ENCODE measurements around the gene RIPK3.

The RIPK3 gene

DNA sequence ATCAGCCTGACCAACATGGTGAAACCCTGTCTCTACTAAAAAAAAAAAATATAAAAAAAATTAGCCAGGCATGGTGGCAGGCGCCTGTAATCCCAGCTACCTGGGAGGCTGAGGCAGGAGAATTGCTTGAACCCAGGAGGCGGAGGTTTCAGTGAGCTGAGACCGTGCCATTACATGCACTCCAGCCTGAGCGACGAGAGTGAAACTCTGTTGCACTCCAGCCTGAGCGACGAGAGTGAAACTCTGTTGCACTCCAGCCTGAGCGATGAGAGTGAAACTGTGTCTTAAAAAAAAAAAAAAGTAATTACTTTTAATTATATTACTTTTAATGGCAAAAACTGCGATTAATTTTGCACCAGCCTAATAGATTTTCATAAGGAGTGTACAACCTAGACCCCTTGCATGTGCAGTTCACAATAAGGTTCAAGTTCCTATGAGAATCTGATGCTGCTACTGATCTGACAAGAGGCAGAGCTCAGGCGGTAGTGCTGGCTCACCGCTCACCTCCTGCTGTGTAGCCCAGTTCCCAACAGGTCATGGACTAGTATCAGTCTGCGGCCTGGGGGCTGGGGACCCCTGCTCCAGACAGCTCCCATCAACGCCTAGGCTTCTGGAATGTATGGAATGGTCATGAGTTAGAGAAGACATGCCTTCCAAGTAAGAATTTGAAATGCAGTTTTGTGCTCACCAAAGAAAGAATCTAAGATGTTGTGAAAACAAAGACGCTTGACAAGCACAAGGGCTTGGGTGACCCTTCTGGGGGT is 18.4 kb downstream of the RIPK3 start:
- H3K36me3 ChIP-seq (ENCODE audit: control insufficient read depth, insufficient read depth, low read length) = no peaks in the 10 kb centered on the region
- H3K4me3 ChIP-seq (ENCODE audit: low read length) = no peak overlapping the region
- no peaks in the 10 kb centered on the region for H3K4me1 ChIP-seq (ENCODE audit: control insufficient read depth, insufficient read depth, low read length)
- H3K27me3 ChIP-seq (ENCODE audit: control insufficient read depth, insufficient read depth, low read length) = no peaks in the 10 kb centered on the region
- no peak overlapping the region for H3K9ac ChIP-seq (ENCODE audit: low read length)
- no peak overlapping the region for H3K27ac ChIP-seq (ENCODE audit: low read depth, low read length)

DNA sequence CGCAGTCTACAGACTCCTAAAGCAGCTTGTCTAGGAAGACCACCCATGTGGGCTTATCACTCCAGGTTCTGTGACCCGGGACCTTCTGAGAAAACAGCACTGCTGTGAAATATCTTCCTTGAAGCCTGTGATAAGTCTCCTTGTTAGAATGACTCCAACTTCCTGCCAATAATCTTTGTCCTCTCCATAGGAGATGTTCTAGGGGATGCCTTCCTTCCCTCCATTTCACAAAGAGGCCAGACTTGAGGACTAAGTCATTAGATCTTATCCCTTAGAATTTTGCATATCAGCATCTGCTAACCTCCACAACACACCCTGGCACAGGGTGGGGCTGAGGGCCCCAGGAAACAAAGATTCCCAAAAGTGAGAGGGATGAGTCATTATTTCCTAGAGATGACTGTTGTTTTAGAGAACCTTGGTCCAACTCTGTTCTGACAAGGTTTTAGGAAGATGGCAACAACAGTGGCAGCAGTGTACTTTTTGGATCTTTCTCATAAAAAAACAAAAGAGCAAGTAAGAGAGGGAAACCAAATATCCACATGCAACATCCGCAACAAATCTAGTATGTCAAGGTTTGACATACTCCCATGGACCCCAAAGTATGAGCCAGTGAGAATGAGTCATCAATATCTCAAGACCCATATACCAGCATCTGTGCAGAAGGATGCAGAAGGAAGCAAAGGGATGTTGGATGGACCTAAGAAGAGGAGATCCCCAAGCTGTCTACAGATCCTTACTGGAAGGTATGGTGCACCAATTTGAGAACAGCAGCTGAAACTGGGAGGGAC is 22.5 kb downstream of the RIPK3 start:
- Histone ChIP-seq H3K27ac (ENCODE audit: low read depth, low read length) (no peak overlapping the region), H3K4me1 (ENCODE audit: control insufficient read depth, insufficient read depth, low read length) (no peaks in the 10 kb centered on the region), H3K36me3 (ENCODE audit: control insufficient read depth, insufficient read depth, low read length) (no peaks in the 10 kb centered on the region), H3K27me3 (ENCODE audit: control insufficient read depth, insufficient read depth, low read length) (no peaks in the 10 kb centered on the region), H3K9ac (ENCODE audit: low read length) (no peak overlapping the region), H3K4me3 (ENCODE audit: low read length) (no peak overlapping the region)

DNA sequence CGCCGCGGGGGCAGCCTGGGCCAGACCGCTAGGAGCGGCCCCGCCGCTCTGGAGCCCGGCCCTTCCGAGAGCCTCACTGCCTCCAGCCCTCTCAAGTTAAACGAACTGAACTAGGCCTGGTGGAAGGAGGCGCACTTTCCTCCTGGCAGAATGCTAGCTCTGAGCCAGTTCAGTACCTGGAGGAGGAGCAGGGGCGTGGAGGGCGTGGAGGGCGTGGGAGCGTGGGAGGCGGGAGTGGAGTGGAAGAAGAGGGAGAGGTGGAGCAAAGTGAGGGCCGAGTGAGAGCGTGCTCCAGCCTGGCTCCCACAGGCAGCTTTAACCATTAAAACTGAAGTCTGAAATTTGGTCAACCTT is 23.2 kb downstream of the RIPK3 start:
- Histone ChIP-seq H3K27me3 (ENCODE audit: control insufficient read depth, insufficient read depth, low read length) (no peaks in the 10 kb centered on the region), H3K4me3 (ENCODE audit: low read length) (no peak overlapping the region), H3K36me3 (ENCODE audit: control insufficient read depth, insufficient read depth, low read length) (no peaks in the 10 kb centered on the region), H3K9ac (ENCODE audit: low read length) (no peak overlapping the region), H3K27ac (ENCODE audit: low read depth, low read length) (no peak overlapping the region), H3K4me1 (ENCODE audit: control insufficient read depth, insufficient read depth, low read length) (no peaks in the 10 kb centered on the region)

DNA sequence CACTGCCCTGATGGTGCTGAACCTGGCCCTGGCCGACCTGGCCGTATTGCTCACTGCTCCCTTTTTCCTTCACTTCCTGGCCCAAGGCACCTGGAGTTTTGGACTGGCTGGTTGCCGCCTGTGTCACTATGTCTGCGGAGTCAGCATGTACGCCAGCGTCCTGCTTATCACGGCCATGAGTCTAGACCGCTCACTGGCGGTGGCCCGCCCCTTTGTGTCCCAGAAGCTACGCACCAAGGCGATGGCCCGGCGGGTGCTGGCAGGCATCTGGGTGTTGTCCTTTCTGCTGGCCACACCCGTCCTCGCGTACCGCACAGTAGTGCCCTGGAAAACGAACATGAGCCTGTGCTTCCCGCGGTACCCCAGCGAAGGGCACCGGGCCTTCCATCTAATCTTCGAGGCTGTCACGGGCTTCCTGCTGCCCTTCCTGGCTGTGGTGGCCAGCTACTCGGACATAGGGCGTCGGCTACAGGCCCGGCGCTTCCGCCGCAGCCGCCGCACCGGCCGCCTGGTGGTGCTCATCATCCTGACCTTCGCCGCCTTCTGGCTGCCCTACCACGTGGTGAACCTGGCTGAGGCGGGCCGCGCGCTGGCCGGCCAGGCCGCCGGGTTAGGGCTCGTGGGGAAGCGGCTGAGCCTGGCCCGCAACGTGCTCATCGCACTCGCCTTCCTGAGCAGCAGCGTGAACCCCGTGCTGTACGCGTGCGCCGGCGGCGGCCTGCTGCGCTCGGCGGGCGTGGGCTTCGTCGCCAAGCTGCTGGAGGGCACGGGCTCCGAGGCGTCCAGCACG is 23.8 kb downstream of the RIPK3 start:
- Histone ChIP-seq H3K4me1 (ENCODE audit: control insufficient read depth, insufficient read depth, low read length) (no peaks in the 10 kb centered on the region), H3K36me3 (ENCODE audit: control insufficient read depth, insufficient read depth, low read length) (no peaks in the 10 kb centered on the region), H3K4me3 (ENCODE audit: low read length) (no peak overlapping the region), H3K27me3 (ENCODE audit: control insufficient read depth, insufficient read depth, low read length) (no peaks in the 10 kb centered on the region), H3K27ac (ENCODE audit: low read depth, low read length) (no peak overlapping the region), H3K9ac (ENCODE audit: low read length) (no peak overlapping the region)

DNA sequence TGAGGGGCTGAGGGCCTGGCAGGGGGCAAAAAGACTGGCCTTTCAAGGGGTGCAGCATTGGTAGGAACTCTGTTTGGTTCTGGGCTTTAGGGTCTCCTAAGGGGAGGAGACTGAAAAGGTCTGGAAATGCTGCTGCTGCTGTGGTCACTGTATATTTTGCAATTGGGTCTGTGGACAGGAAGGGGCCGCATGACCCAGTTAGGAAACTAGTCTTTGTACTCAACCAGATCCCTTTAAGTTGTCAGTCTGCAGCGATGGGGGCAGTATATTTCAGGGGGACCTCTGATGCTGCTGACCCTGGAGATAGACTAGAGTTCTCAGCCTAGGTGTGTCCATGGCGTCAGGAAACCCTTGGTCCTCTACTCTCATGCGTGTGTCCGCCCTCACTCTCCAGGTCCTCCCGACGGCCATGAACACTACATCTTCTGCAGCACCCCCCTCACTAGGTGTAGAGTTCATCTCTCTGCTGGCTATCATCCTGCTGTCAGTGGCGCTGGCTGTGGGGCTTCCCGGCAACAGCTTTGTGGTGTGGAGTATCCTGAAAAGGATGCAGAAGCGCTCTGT is 24.5 kb downstream of the RIPK3 start:
- no peak overlapping the region for H3K9ac ChIP-seq (ENCODE audit: low read length)
- H3K4me1 ChIP-seq (ENCODE audit: control insufficient read depth, insufficient read depth, low read length) = peaks cover 3% of the 10 kb centered on the region
- H3K36me3 ChIP-seq (ENCODE audit: control insufficient read depth, insufficient read depth, low read length) = no peaks in the 10 kb centered on the region
- no peak overlapping the region for H3K27ac ChIP-seq (ENCODE audit: low read depth, low read length)
- no peak overlapping the region for H3K4me3 ChIP-seq (ENCODE audit: low read length)
- no peaks in the 10 kb centered on the region for H3K27me3 ChIP-seq (ENCODE audit: control insufficient read depth, insufficient read depth, low read length)

DNA sequence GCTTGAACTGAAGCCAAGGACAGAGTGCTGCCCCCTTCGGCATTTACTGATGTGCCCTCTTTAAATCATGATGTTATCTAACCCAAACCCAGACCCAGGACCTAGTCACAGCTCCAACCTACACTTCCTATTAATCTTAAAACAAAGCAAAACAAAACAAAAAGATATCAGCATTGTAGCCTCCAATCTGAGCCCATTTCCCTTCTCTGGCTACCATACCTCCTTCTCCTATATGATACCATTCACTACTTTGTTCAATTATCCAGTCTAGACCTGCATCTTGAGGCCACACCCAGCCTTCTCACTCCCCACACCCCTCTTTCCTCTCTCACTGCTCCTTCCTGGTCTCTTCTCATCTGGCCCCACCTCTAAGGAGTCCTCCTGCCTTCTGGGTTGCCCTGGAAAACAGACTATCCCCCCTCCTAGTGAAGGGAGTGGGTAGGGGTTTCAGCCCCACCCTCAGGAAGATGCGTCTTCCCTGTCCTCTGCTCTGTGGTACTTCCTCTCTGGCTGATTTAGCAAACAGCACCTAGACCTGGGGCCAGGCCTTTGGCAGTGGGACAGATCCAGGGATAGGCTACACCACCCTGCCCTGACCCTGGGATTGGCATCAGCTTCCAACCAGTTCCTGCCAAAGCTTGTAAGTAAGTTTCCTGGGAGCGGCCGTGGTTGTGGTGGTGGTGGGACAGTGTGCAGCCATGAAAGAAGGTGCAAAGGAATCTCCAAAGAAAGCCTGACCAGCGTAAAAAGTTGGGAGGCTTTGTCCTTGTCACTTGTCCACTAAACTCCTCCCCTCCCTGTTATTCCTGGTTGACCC is 25.2 kb downstream of the RIPK3 start:
- Histone ChIP-seq H3K4me3 (ENCODE audit: low read length) (no peak overlapping the region), H3K27ac (ENCODE audit: low read depth, low read length) (no peak overlapping the region), H3K36me3 (ENCODE audit: control insufficient read depth, insufficient read depth, low read length) (no peaks in the 10 kb centered on the region), H3K27me3 (ENCODE audit: control insufficient read depth, insufficient read depth, low read length) (no peaks in the 10 kb centered on the region), H3K4me1 (ENCODE audit: control insufficient read depth, insufficient read depth, low read length) (peaks cover 8% of the 10 kb centered on the region), H3K9ac (ENCODE audit: low read length) (no peak overlapping the region)

DNA sequence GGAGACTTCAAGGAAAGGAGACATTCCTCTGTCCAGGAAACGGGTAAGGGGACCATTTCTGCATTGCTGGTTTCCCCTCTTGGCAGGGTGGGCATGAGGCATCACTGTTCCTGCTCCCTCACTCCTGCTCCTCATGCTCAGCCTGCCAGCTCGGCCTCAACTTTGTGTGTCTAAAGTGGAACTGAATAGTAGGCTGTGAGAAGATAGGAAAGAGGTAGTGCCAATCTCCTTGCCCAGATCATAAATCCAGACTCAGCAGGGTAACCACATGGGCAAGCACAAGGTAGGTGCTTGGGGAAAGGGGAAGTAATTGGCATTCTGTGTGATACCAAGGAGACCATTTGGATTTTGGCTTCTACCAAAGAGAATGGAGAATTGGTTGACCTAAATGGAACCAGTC is 25.9 kb downstream of the RIPK3 start:
- Histone ChIP-seq H3K4me3 (ENCODE audit: low read length) (no peak overlapping the region), H3K27me3 (ENCODE audit: control insufficient read depth, insufficient read depth, low read length) (no peaks in the 10 kb centered on the region), H3K9ac (ENCODE audit: low read length) (no peak overlapping the region), H3K4me1 (ENCODE audit: control insufficient read depth, insufficient read depth, low read length) (peaks cover 8% of the 10 kb centered on the region), H3K27ac (ENCODE audit: low read depth, low read length) (no peak overlapping the region), H3K36me3 (ENCODE audit: control insufficient read depth, insufficient read depth, low read length) (no peaks in the 10 kb centered on the region)

DNA sequence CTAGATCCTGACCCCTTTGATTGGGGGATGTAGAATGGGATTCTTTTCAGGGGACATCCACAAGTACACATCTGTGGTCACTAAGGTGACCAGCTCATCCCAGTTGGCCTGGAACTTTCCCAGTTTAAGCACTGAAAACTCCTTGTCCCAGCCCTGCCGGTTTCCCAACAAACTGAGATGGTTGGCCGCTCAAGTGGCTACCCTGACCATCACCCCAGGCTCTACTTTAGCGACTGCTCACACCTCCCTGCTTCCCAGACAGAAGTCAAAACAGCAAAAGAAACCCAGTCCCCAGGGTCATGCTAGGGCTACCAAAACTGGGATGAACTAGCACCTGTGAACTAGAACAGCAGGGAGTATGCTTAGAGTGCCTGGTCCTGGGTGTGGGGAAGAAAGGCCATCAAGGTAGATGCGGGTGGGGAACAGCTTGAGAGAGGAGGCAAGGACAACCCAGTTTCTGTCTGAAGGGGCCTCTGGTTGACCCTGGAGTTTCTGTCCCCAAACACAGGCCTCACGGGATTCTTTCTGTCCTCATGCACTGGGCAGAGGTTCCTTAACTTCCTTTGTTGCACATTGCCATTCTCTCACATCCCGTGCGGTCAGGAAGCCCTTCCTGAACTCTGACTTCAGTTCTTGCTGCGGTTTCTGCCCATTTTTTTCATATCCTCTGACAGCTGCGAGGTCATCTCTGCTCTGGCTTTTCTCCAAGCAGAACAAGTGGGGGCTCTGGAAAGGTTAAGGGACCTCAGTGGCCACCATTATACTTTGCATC is 26.9 kb downstream of the RIPK3 start:
- Histone ChIP-seq H3K4me3 (ENCODE audit: low read length) (no peak overlapping the region), H3K27ac (ENCODE audit: low read depth, low read length) (no peak overlapping the region), H3K27me3 (ENCODE audit: control insufficient read depth, insufficient read depth, low read length) (no peaks in the 10 kb centered on the region), H3K9ac (ENCODE audit: low read length) (no peak overlapping the region), H3K4me1 (ENCODE audit: control insufficient read depth, insufficient read depth, low read length) (peaks cover 8% of the 10 kb centered on the region), H3K36me3 (ENCODE audit: control insufficient read depth, insufficient read depth, low read length) (no peaks in the 10 kb centered on the region)

DNA sequence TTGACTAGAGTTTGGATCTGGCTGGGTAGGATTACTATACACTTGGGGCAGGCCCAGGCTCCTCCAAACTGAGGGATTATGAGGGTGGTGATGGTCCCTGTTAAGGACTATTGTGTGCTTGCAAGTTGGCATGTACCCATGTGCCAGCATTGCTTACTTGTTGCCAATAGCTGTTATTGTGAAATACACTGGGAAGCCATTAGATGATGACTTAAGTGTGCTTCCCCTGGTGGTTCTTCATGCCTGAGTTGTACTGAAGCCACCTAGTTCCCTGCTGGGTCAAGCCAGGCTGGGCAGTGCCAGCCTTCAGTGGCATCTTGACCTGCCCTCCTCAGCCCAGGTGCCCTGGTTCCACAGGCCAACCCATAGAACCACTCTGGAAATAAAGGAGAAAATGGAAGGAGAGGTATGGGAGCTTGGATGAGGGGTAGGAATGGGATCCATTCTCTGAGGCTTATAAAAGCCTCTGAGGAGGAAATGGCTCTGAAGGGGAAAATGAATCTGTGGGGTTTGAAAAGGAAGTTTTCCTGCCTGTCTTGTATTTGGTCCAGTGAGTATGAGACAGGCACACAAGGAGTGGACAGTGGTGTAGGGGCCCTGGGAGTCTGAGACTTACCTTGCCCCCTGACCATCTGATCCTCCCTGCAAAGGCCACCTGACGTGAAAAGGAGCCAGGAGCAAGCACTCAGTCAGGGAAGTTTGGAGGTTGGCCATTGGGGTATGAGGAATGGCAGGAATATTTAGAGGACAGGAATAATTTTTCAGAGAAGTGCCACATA is 27.8 kb downstream of the RIPK3 start:
- Histone ChIP-seq H3K9ac (ENCODE audit: low read length) (no peak overlapping the region), H3K4me3 (ENCODE audit: low read length) (peak overlapping the region; percentile 67), H3K27me3 (ENCODE audit: control insufficient read depth, insufficient read depth, low read length) (no peaks in the 10 kb centered on the region), H3K36me3 (ENCODE audit: control insufficient read depth, insufficient read depth, low read length) (peaks cover 3% of the 10 kb centered on the region), H3K27ac (ENCODE audit: low read depth, low read length) (no peak overlapping the region), H3K4me1 (ENCODE audit: control insufficient read depth, insufficient read depth, low read length) (peaks cover 8% of the 10 kb centered on the region)

DNA sequence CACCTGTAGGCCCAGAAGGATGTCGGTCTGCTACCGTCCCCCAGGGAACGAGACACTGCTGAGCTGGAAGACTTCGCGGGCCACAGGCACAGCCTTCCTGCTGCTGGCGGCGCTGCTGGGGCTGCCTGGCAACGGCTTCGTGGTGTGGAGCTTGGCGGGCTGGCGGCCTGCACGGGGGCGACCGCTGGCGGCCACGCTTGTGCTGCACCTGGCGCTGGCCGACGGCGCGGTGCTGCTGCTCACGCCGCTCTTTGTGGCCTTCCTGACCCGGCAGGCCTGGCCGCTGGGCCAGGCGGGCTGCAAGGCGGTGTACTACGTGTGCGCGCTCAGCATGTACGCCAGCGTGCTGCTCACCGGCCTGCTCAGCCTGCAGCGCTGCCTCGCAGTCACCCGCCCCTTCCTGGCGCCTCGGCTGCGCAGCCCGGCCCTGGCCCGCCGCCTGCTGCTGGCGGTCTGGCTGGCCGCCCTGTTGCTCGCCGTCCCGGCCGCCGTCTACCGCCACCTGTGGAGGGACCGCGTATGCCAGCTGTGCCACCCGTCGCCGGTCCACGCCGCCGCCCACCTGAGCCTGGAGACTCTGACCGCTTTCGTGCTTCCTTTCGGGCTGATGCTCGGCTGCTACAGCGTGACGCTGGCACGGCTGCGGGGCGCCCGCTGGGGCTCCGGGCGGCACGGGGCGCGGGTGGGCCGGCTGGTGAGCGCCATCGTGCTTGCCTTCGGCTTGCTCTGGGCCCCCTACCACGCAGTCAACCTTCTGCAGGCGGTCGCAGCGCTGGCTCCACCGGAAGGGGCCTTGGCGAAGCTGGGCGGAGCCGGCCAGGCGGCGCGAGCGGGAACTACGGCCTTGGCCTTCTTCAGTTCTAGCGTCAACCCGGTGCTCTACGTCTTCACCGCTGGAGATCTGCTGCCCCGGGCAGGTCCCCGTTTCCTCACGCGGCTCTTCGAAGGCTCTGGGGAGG is 28.9 kb downstream of the RIPK3 start, which contains the start of gene LTB4R:
Gene LTB4R (plus strand): TSS at position 857 of the 959 bp plus-strand sequence. CDS start 4,150 bp downstream, outside the sequence.
- Histone ChIP-seq H3K4me1 (ENCODE audit: control insufficient read depth, insufficient read depth, low read length) (peaks cover 8% of the 10 kb centered on the region), H3K9ac (ENCODE audit: low read length) (peak within 1 kb of the TSS; percentile 53), H3K27me3 (ENCODE audit: control insufficient read depth, insufficient read depth, low read length) (no peaks in the 10 kb centered on the region), H3K36me3 (ENCODE audit: control insufficient read depth, insufficient read depth, low read length) (peaks cover 9% of the 10 kb centered on the region), H3K4me3 (ENCODE audit: low read length) (peak within 1 kb of the TSS; percentile 67), H3K27ac (ENCODE audit: low read depth, low read length) (peak within 1 kb of the TSS; percentile 59)

All from rectal smooth muscle tissue (tissue), 1 donor.